Ovary (tissue), 1 donor: ENCODE data around the gene BID.

ENCODE experiments used
- EP300 ChIP-seq: sonication (generic); formaldehyde crosslinking; IDR thresholded peaks from one replicate; pipeline ENCODE4 v1.6.1; 2017; ENCODE audit warnings: antibody characterized with exemption
- POLR2A ChIP-seq: fragments of 450-650 bp; IDR thresholded peaks from one replicate; pipeline ENCODE4 v1.6.1; 2017; ENCODE audit warnings: antibody characterized with exemption, mild to moderate bottlenecking, moderate library complexity

- TF ChIP-seq EP300 (no peak), POLR2A (no peak)
These were observed 30.4 kb downstream of the BID start for GRCh38 chr22:17743661-17744411.
